K562 (cell line): Measurements from ENCODE around the gene ADGRB2. TPM values are rescaled to one million over a fixed set of nuclear protein-coding genes. Genes with fewer than 3 reads are reported as not detected.

Source experiments
- ETS2 ChIP-seq: IDR thresholded peaks from 2 replicates; pipeline ENCODE4 v1.6.1; 2016; ENCODE audit warnings: borderline replicate concordance, missing genetic modification characterization, mild to moderate bottlenecking, moderate library complexity, missing compliant biosample characterization; ENCODE audit not compliant: poor library complexity, severe bottlenecking
- HIVEP1 ChIP-seq: fragments of 250-450 bp; sonication (Bioruptor Pico); IDR thresholded peaks from 2 replicates; pipeline ENCODE4 v1.4.0; 2020; ENCODE audit warnings: mild to moderate bottlenecking
- HMG20B ChIP-seq: fragments of 250-450 bp; sonication (Bioruptor Pico); IDR thresholded peaks from 2 replicates; pipeline ENCODE4 v1.5.0; 2021; ENCODE audit warnings: mild to moderate bottlenecking
- ILK ChIP-seq: fragments of 450-650 bp; IDR thresholded peaks from 2 replicates; pipeline ENCODE4 v1.6.1; 2016; ENCODE audit warnings: missing genetic modification characterization, low read depth, mild to moderate bottlenecking, missing compliant biosample characterization, moderate library complexity, borderline replicate concordance
- KDM1A ChIP-seq, 2 experiments: fragments of 450-650 bp; IDR thresholded peaks; 2 replicates each; pipeline ENCODE4 v1.6.1; 2016; ENCODE audit warnings: mild to moderate bottlenecking in 2 of 2
- KHSRP ChIP-seq: fragments of 450-650 bp; IDR thresholded peaks from 2 replicates; pipeline ENCODE4 v1.6.1; 2017
- REST ChIP-seq, 2 experiments: fragments of 450-650 bp; formaldehyde crosslinking in 1 of 2; IDR thresholded peaks; 2 replicates each; pipeline versions ENCODE4 v1.4.0 to v1.6.1; 2014 to 2020; ENCODE audit warnings: mild to moderate bottlenecking in 2 of 2, borderline replicate concordance in 1 of 2, low read depth in 1 of 2
- SFPQ ChIP-seq: fragments of 200-400 bp; formaldehyde crosslinking; IDR thresholded peaks from 2 replicates; pipeline ENCODE4 v1.6.1; 2017; ENCODE audit warnings: mild to moderate bottlenecking, low read depth, low read length, moderate library complexity
- SOX6 ChIP-seq: fragments of 450-650 bp; IDR thresholded peaks from 2 replicates; pipeline ENCODE4 v1.6.1; 2014; ENCODE audit warnings: mild to moderate bottlenecking
- SREBF1 ChIP-seq: fragments of 150-350 bp; IDR thresholded peaks from 2 replicates; pipeline ENCODE4 v1.6.1; 2014; ENCODE audit warnings: antibody characterized with exemption, low read depth, low read length, borderline replicate concordance
- TCF7 ChIP-seq: sonication (generic); IDR thresholded peaks from 2 replicates; pipeline ENCODE4 v1.6.1; 2016; ENCODE audit warnings: antibody characterized with exemption, borderline replicate concordance
- U2AF1 ChIP-seq: fragments of 200-400 bp; formaldehyde crosslinking; optimal IDR thresholded peaks from 2 replicates; pipeline ENCODE3; 2017; ENCODE audit warnings: mild to moderate bottlenecking, low read depth, low read length, moderate library complexity
- ZFP36 ChIP-seq: fragments of 150-350 bp; IDR thresholded peaks from 2 replicates; pipeline ENCODE4 v1.6.1; 2018; ENCODE audit warnings: low read length, low read depth; ENCODE audit not compliant: partially characterized antibody
- ZNF408 ChIP-seq: fragments of 250-450 bp; sonication (Bioruptor Pico); IDR thresholded peaks from 2 replicates; pipeline ENCODE4 v1.4.0; 2020; ENCODE audit warnings: low read depth, mild to moderate bottlenecking, moderate library complexity
- polyA plus RNA-seq, 8 experiments: library from polyadenylated mRNA; depleted of rRNA in 4 of 8; stranded (reverse) in 5 of 8; unstranded in 3 of 8; fragments of >200 nt; fragmentation: Nextera tagmentation in 2 of 8; fragmentation: Illumina TruSeq in 1 of 8; extraction: Ambion mirVana in 2 of 8; extraction: Trizol in 1 of 8; gene quantifications; 2 replicates each; pipeline versions ENCODE4 v1.2.1 to v1.2.3, GENCODE V29; 2011 to 2014; ENCODE audit warnings: inconsistent platforms in 1 of 8, missing spikeins in 1 of 8
- total RNA-seq, 7 experiments: library from RNA; depleted of rRNA in 6 of 7; stranded (reverse); fragments of >200 nt in 6 of 7; fragmentation: Illumina TruSeq in 2 of 7; extraction: Trizol in 2 of 7; gene quantifications; 2 replicates each; pipeline versions ENCODE4 v1.2.1 to v1.2.3, GENCODE V29; 2011 to 2021; ENCODE audit warnings: low replicate concordance in 1 of 7
- TF ChIP-seq, protein P1 (sequence below): sonication (generic); formaldehyde crosslinking; IDR thresholded peaks from 2 replicates; pipeline ENCODE4 v1.8.1; 2023; ENCODE audit warnings: mild to moderate bottlenecking, missing genetic modification reagents

The ADGRB2 gene
- total and polyA plus RNA-seq, 9 of the 15 experiments (the other 6 are each of a cell fraction or from before 2014, with no cell fraction given), result 0.04 to 0.23 (median 0.20) TPM; not detected in 2

DNA sequence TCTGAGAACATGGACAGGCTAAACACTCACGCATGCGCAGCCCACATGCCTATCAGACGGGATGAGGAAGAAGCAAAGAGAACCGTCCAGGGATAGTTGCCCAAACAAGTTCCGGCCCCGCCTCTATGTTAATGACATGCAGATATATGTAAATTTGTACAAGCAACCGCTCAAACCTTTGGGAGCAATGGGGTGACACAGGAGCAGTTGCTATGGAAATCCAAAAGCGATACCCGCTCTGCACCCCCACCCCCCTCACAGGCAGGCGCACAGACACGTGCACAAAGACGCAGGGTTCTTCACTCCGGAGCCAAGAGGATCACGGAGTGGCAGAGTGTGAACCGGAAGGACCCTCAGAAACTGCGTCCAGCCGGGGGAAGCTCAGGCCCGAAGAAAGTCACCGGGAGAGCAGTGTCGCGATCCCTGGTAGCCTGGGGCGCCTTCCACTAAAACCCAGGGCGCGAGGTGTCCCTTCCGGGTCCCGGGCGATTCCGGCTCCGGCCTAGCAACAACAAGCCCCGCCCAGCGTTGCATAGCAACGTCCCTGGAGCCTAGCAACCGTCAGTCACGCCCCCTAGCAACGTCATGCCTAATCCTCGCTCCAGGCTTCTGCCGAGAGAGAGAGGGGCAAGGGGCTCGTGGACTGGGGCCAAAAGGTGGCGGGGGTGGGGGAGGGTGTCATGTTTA is 24.1 kb upstream of the ADGRB2 start (continued):
- TF ChIP-seq, protein P1, sequence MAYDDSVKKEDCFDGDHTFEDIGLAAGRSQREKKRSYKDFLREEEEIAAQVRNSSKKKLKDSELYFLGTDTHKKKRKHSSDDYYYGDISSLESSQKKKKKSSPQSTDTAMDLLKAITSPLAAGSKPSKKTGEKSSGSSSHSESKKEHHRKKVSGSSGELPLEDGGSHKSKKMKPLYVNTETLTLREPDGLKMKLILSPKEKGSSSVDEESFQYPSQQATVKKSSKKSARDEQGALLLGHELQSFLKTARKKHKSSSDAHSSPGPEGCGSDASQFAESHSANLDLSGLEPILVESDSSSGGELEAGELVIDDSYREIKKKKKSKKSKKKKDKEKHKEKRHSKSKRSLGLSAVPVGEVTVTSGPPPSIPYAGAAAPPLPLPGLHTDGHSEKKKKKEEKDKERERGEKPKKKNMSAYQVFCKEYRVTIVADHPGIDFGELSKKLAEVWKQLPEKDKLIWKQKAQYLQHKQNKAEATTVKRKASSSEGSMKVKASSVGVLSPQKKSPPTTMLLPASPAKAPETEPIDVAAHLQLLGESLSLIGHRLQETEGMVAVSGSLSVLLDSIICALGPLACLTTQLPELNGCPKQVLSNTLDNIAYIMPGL (CRISPR knock-in tag), result peak; percentile 72; the same call in 1 of the 2 replicates
- no peak for TF ChIP-seq SFPQ
- no peak for TF ChIP-seq U2AF1
- TF ChIP-seq TCF7, result no peak
- peak; percentile 29; the same call in 1 of the 2 replicates for TF ChIP-seq SOX6
- peak; percentile 0 for TF ChIP-seq ZFP36
- no peak for TF ChIP-seq ZNF408
- no peak; the same call in 1 of the 2 replicates for TF ChIP-seq REST (IDR thresholded peaks at IDR 0.05; ENCODE audit: borderline replicate concordance)
- TF ChIP-seq REST (CRISPR knock-in tag; IDR thresholded peaks at IDR 0.05; ENCODE audit: low read depth), result peak; percentile 43; the same call in 1 of the 2 replicates
- TF ChIP-seq HIVEP1 (CRISPR knock-in tag), result 0 out of 2 replicates have a peak, but pooled peaks have one; percentile 18
- no peak for TF ChIP-seq KDM1A (IDR thresholded peaks at IDR 0.05)
- TF ChIP-seq SREBF1, result peak; percentile 81; the same call in 1 of the 2 replicates
- TF ChIP-seq ILK (tag), result no peak
- TF ChIP-seq HMG20B, result no peak
- no peak for TF ChIP-seq KHSRP
- TF ChIP-seq ETS2 (tag), result no peak
